Bone marrow (tissue), 2 donors: ENCODE measurements around the gene PTPRN2.
"Not testable (repeated sequence)": the region's sequence is repeated elsewhere in the genome, so short reads cannot be mapped to it uniquely, and the experiment has no call there.

Source experiments
- DNase-seq, 2 donors: peaks; one replicate each; lab custom pipeline; 2025; lab: John Stamatoyannopoulos, UW

Gene PTPRN2

GRCh38 chr7:158364451-158364850 lies 223.2 kb downstream of the PTPRN2 start:
- no peak for DNase-seq

GRCh38 chr7:158362912-158363905 lies 224.4 kb downstream of the PTPRN2 start:
- no peak for DNase-seq

- DNase-seq, result no peak
Observed at GRCh38 chr7:158362001-158362400, 225.6 kb downstream of the PTPRN2 start.

GRCh38 chr7:158361326-158361946 lies 226.2 kb downstream of the PTPRN2 start:
- DNase-seq, result no peak

GRCh38 chr7:158358926-158359645 lies 228.5 kb downstream of the PTPRN2 start:
- no peak for DNase-seq

GRCh38 chr7:158357898-158358821 lies 229.5 kb downstream of the PTPRN2 start:
- DNase-seq, result no peak

- no peak for DNase-seq
Observed at GRCh38 chr7:158357106-158357897, 230.3 kb downstream of the PTPRN2 start.

- no peak for DNase-seq
Observed at GRCh38 chr7:158356454-158356853, 231.2 kb downstream of the PTPRN2 start.

GRCh38 chr7:158355456-158356065 lies 232.1 kb downstream of the PTPRN2 start:
- no peak for DNase-seq

GRCh38 chr7:158354861-158355260 lies 232.8 kb downstream of the PTPRN2 start:
- no peak for DNase-seq

- DNase-seq, result no peak
Observed at GRCh38 chr7:158353606-158354570, 233.7 kb downstream of the PTPRN2 start.

- not testable (repeated sequence) for DNase-seq
Observed at GRCh38 chr7:158351899-158352729, 235.5 kb downstream of the PTPRN2 start.

GRCh38 chr7:158351481-158351880 lies 236.1 kb downstream of the PTPRN2 start:
- DNase-seq, result no peak

- DNase-seq, result no peak
Observed at GRCh38 chr7:158351051-158351450, 236.6 kb downstream of the PTPRN2 start.

- DNase-seq, result no peak
Observed at GRCh38 chr7:158350166-158350900, 237.3 kb downstream of the PTPRN2 start.

- DNase-seq, result no peak
Observed at GRCh38 chr7:158348446-158348845, 239.2 kb downstream of the PTPRN2 start.

- not testable (repeated sequence) for DNase-seq
Observed at GRCh38 chr7:158348039-158348438, 239.6 kb downstream of the PTPRN2 start.
